Measurements from ENCODE around the gene GEN1. TPM values are rescaled to one million over a fixed set of nuclear protein-coding genes. Genes with fewer than 3 reads are reported as not detected.

The GEN1 gene
- total and polyA plus RNA-seq, 2 donors (not counting 1 experiment from before 2014, with no cell fraction given) = 16.7 to 105 TPM

DNA sequence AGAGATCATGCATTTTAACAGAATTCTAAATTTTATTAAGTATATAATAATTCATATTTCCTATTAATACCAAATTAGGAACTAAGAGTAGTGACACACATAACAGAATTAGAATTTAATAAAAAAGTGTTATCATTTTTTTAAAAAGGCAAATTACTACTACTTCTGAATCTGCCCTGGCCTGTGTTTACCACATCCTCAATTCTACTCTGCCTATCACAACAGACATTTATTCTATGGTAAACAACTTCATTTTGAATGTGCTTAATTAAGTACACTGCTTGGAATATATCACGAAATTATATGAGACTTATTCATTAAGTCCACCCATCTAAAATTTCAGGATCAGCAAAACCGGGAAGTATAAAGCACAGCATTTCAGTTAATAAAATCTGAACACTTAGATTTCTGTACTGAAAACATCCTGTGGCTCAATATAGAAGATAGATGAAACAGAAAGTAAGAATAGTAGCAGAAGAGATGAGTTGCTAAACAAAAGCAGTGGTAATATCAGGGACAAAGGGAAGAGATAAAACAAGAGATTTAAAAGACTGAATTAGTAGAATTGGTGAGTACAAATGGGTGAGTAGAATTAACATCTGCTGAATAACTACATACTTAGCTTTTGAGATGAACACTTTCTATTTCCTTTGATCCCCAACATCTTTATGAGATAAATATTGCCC lies 4.0 kb upstream of the GEN1 start:
- Histone ChIP-seq H3K9me3 (ENCODE audit: control extremely low read depth in 1 of 3, control insufficient read depth in 2 of 3, insufficient read depth in 1 of 3, low read length in 2 of 3) (no peaks in the 10 kb centered on the region), H2AFZ (ENCODE audit: insufficient read depth, low read depth, low read length, poor library complexity, severe bottlenecking) (peak overlapping the region; percentile 3), H3K4me1 (ENCODE audit: control insufficient read depth in 2 of 2, insufficient read depth in 2 of 2, low read length in 2 of 2) (peaks cover 33 to 37% of the 10 kb centered on the region in 2 donors), H3K9ac (ENCODE audit: low read length) (peak overlapping the region; percentile 38), H3K36me3 (replicated peaks in 1 of 2; ENCODE audit: control extremely low read depth in 1 of 2, control insufficient read depth in 1 of 2, extremely low read depth in 1 of 2, insufficient read depth in 2 of 2, low read length in 1 of 2) (peaks cover 0 to 17% of the 10 kb centered on the region in 2 experiments), H3K4me3 (ENCODE audit: control extremely low read depth in 1 of 5, extremely low read depth in 1 of 5, insufficient read depth in 1 of 5, low read depth in 2 of 5, low read length in 4 of 5) (peak overlapping the region in 2 of 5 experiments; percentile 3 to 37), H3K79me2 (ENCODE audit: control insufficient read depth, insufficient read depth, low read length) (peaks cover 77% of the 10 kb centered on the region), H4K20me1 (ENCODE audit: control insufficient read depth, insufficient read depth, low read length, poor library complexity, severe bottlenecking) (peaks cover 5% of the 10 kb centered on the region), H3K4me2 (replicated peaks; ENCODE audit: low read depth, low read length, poor library complexity, severe bottlenecking) (peak overlapping the region; percentile 91), H3K27me3 (replicated peaks in 1 of 4; ENCODE audit: control extremely low read depth in 1 of 4, control insufficient read depth in 3 of 4, insufficient read depth in 4 of 4, low read length in 3 of 4) (no peaks in the 10 kb centered on the region), H3K27ac (ENCODE audit: low read length in 2 of 2) (peak overlapping the region; percentile 62 to 96)
- no CpG with 5 or more reads among the region's 2 CpGs for WGBS (ENCODE audit: insufficient coverage)
- H3K27ac Mint-ChIP-seq = peak overlapping the region; percentile 78
- no peaks in the 10 kb centered on the region for H3K9me3 Mint-ChIP-seq (ENCODE audit: insufficient read depth)
- H3K4me1 Mint-ChIP-seq = peaks cover 50% of the 10 kb centered on the region
- CTCF ChIA-PET = interaction anchor here (1.1 to 1.6 kb wide), 5 partner anchors 9 to 81 kb away, joined by 3 to 10 read pairs (median 4); no protein-coding TSS in a partner anchor
- ATAC-seq (ENCODE audit: low read depth) = no peak
- DNase-seq = peak; percentile 48
- H3K4me3 Mint-ChIP-seq = peak overlapping the region; percentile 59
- intact Hi-C loops (cut with micrococcal nuclease) = loop anchor here (5.0 kb wide), 2 partner anchors 548 to 1088 kb away; no protein-coding TSS in a partner anchor
- TF ChIP-seq EZH2 (IDR thresholded peaks at IDR 0.05; ENCODE audit: borderline replicate concordance, insufficient read depth, low read depth, low read length, poor library complexity, severe bottlenecking) = no peak
- TF ChIP-seq, protein P1, sequence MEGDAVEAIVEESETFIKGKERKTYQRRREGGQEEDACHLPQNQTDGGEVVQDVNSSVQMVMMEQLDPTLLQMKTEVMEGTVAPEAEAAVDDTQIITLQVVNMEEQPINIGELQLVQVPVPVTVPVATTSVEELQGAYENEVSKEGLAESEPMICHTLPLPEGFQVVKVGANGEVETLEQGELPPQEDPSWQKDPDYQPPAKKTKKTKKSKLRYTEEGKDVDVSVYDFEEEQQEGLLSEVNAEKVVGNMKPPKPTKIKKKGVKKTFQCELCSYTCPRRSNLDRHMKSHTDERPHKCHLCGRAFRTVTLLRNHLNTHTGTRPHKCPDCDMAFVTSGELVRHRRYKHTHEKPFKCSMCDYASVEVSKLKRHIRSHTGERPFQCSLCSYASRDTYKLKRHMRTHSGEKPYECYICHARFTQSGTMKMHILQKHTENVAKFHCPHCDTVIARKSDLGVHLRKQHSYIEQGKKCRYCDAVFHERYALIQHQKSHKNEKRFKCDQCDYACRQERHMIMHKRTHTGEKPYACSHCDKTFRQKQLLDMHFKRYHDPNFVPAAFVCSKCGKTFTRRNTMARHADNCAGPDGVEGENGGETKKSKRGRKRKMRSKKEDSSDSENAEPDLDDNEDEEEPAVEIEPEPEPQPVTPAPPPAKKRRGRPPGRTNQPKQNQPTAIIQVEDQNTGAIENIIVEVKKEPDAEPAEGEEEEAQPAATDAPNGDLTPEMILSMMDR (IDR thresholded peaks at IDR 0.05) = no peak
- no peaks in the 10 kb centered on the region for H3K27me3 Mint-ChIP-seq
- POLR2A ChIA-PET = interaction anchor here (0.6 to 1.0 kb wide), 2 partner anchors 15 to 57 kb away, joined by 3 read pairs; no protein-coding TSS in a partner anchor

DNA sequence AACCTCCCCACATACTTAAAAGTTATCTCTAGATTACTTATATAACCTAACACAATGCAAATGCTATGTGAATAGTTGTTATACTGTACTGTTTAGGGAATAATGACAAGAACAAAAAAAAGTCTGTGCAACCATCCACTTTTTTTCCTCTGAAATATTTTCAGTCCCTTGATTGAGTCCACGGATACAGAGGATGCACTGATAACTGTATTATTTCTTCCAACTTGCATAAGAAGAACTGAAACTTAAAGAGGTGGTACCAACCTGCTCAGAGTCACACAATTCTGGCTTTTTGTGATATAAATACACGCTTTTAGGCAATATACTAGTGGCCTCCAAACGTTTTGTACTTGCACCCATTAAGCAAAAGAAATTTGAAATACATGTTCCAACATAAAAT lies 1.7 kb upstream of the GEN1 start:
- ATAC-seq (ENCODE audit: low read depth) = peak; percentile 19
- Mint-ChIP-seq H3K4me1 (peaks cover 55% of the 10 kb centered on the region), H3K27ac (peak overlapping the region; percentile 87), H3K9me3 (ENCODE audit: insufficient read depth) (no peaks in the 10 kb centered on the region), H3K4me3 (peak overlapping the region; percentile 81), H3K27me3 (no peaks in the 10 kb centered on the region)
- no peaks in the 10 kb centered on the region for H3K9me3 ChIP-seq (ENCODE audit: control extremely low read depth in 1 of 3, control insufficient read depth in 2 of 3, insufficient read depth in 1 of 3, low read length in 2 of 3)
- peak overlapping the region; percentile 87 for H3K9ac ChIP-seq (ENCODE audit: low read length)
- H2AFZ ChIP-seq (ENCODE audit: insufficient read depth, low read depth, low read length, poor library complexity, severe bottlenecking) = peak overlapping the region; percentile 37
- H3K4me2 ChIP-seq (replicated peaks; ENCODE audit: low read depth, low read length, poor library complexity, severe bottlenecking) = peak overlapping the region; percentile 91
- H4K20me1 ChIP-seq (ENCODE audit: control insufficient read depth, insufficient read depth, low read length, poor library complexity, severe bottlenecking) = no peaks in the 10 kb centered on the region
- intact Hi-C loops (cut with micrococcal nuclease) = loop anchor here (1.0 to 5.0 kb wide), 5 partner anchors 33 to 1090 kb away; no protein-coding TSS in a partner anchor
- CTCF ChIA-PET = interaction anchor here (0.9 to 1.3 kb wide), 4 partner anchors 9 to 78 kb away, joined by 3 to 7 read pairs (median 4); no protein-coding TSS in a partner anchor
- DNase-seq = peak; percentile 64
- H3K27ac ChIP-seq (ENCODE audit: low read length in 2 of 2) = peak overlapping the region; percentile 94 to 96
- H3K79me2 ChIP-seq (ENCODE audit: control insufficient read depth, insufficient read depth, low read length) = peaks cover 72% of the 10 kb centered on the region
- peak overlapping the region; percentile 86 to 92 (median 91) for H3K4me3 ChIP-seq (ENCODE audit: control extremely low read depth in 1 of 5, extremely low read depth in 1 of 5, insufficient read depth in 1 of 5, low read depth in 2 of 5, low read length in 4 of 5)
- H3K4me1 ChIP-seq (ENCODE audit: control insufficient read depth in 2 of 2, insufficient read depth in 2 of 2, low read length in 2 of 2) = peaks cover 36 to 40% of the 10 kb centered on the region in 2 donors
- no peaks in the 10 kb centered on the region for H3K27me3 ChIP-seq (replicated peaks in 1 of 4; ENCODE audit: control extremely low read depth in 1 of 4, control insufficient read depth in 3 of 4, insufficient read depth in 4 of 4, low read length in 3 of 4)
- TF ChIP-seq EZH2 (IDR thresholded peaks at IDR 0.05; ENCODE audit: borderline replicate concordance, insufficient read depth, low read depth, low read length, poor library complexity, severe bottlenecking) = no peak
- TF ChIP-seq, protein P1 (IDR thresholded peaks at IDR 0.05) = no peak
- 0% methylated on average over 1 of the region's 3 CpGs for WGBS (ENCODE audit: insufficient coverage)
- POLR2A ChIA-PET = no interaction called here
- H3K36me3 ChIP-seq (replicated peaks in 1 of 2; ENCODE audit: control extremely low read depth in 1 of 2, control insufficient read depth in 1 of 2, extremely low read depth in 1 of 2, insufficient read depth in 2 of 2, low read length in 1 of 2) = peaks cover 0 to 5% of the 10 kb centered on the region in 2 experiments

Measured in B cell (primary cell).